SK-N-MC (cell line): ENCODE measurements around the gene PDZRN4.
"Not testable (repeated sequence)": the region's sequence is repeated elsewhere in the genome, so short reads cannot be mapped to it uniquely, and the experiment has no call there.

ENCODE experiments used
- DNase-seq: peaks from one replicate; pipeline ENCODE4 v3.0.0-alpha.2; 2011; ENCODE audit warnings: low read depth, low spot score
- H3K27ac ChIP-seq: fragments of 200-600 bp; sonication (generic); 2 replicates; pipeline ENCODE4 v1.5.1; 2016; ENCODE audit warnings: mixed run types
- H3K36me3 ChIP-seq: fragments of 200-600 bp; sonication (generic); 2 replicates; pipeline ENCODE4 v1.6.1; 2017; ENCODE audit warnings: antibody characterized with exemption, low read length, mixed read lengths; ENCODE audit not compliant: insufficient read depth
- H3K4me3 ChIP-seq: fragments of 200-600 bp; sonication (generic); 2 replicates; pipeline ENCODE4 v1.5.1; 2016
- H3K9ac ChIP-seq: fragments of 200-600 bp; sonication (generic); 2 replicates; pipeline ENCODE4 v1.8.0; 2017; ENCODE audit warnings: mixed run types, mixed read lengths; ENCODE audit not compliant: insufficient read length
- H3K9me3 ChIP-seq: fragments of 200-600 bp; sonication (generic); 2 replicates; pipeline ENCODE4 v1.6.1; 2017; ENCODE audit warnings: low read depth, mild to moderate bottlenecking, antibody characterized with exemption, low read length, moderate library complexity, mixed read lengths
- EZH2 ChIP-seq: fragments of 200-600 bp; sonication (generic); IDR thresholded peaks from one replicate; pipeline ENCODE4 v1.6.1; 2017; ENCODE audit warnings: antibody characterized with exemption
- FOXP2 ChIP-seq: optimal IDR thresholded peaks from 2 replicates; pipeline ENCODE3; 2011; ENCODE audit warnings: mild to moderate bottlenecking, moderate library complexity; ENCODE audit not compliant: insufficient read depth; ENCODE audit errors: extremely low read length, control extremely low read depth
- POLR2AphosphoS5 ChIP-seq: IDR thresholded peaks from 2 replicates; pipeline ENCODE4 v1.6.1; 2012; ENCODE audit warnings: mild to moderate bottlenecking, low read depth, low read length, borderline replicate concordance

The PDZRN4 gene

DNA sequence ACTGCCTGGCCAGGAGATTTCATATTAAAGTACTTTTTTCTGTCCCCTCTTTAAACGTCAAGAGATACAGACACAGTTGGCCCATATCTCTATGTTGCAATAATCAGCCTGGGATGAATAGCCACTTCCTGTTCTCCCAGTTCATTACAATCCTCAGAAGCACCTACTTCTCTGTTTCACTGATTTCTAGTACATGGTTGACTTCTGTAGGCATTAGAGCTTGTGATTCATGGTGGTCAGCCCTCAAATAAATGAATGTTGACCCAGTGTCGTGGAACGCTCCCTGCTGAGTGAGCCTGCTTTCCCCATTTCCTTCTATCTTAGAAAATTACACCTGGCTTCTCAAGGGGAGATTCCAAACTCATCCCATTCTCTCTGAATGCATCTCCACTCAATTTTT lies 416.7 kb downstream of the PDZRN4 start:
- no peak for DNase-seq
- Histone ChIP-seq H3K27ac (no peak overlapping the region), H3K36me3 (no peaks in the 10 kb centered on the region), H3K9me3 (no peaks in the 10 kb centered on the region), H3K4me3 (no peak overlapping the region), H3K9ac (no peak overlapping the region)
- TF ChIP-seq FOXP2 (no peak), POLR2AphosphoS5 (no peak), EZH2 (no peak)

DNA sequence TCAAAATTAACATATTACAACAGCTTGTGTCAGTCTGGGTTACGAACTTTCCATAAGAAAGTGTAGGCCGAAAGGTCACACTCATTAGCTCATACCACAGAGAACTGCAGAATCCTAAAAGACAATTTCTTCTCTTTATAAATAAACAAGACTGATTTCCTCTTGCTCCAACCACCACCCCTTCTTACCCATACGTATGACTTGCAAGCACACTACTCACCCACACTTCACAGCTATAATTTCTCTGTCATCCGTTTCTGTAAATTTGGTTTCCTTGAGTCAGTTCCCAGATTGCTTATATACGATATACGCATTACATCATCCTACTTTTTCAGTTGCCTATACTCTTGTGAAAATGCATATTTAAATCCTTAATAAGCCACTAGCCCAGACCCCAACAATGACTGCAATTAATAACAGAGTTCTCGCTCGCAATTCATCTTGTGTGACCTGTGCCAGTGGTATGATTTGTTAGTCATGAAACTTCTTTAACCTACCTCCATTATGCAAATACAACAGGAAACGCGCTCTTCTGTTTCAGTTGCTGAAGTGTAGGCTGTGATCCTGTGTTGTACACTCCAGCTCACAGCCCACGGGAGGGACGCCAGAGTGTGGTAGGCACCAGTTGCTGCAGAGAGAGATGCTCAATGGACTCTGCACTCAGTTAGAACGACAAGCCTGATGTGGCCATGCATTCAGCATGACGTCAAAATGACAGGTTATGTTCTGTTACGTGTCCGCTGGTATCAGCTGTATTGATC lies 417.6 kb downstream of the PDZRN4 start:
- Histone ChIP-seq H3K9me3 (no peaks in the 10 kb centered on the region), H3K9ac (no peak overlapping the region), H3K36me3 (no peaks in the 10 kb centered on the region), H3K4me3 (no peak overlapping the region), H3K27ac (no peak overlapping the region)
- no peak for DNase-seq
- no peak for TF ChIP-seq POLR2AphosphoS5
- TF ChIP-seq EZH2 = no peak
- no peak for TF ChIP-seq FOXP2

GRCh38 chr12:41606468-41607445 lies 418.6 kb downstream of the PDZRN4 start:
- Histone ChIP-seq H3K27ac (no peak overlapping the region), H3K36me3 (no peaks in the 10 kb centered on the region), H3K4me3 (no peak overlapping the region), H3K9ac (no peak overlapping the region), H3K9me3 (no peaks in the 10 kb centered on the region)
- no peak for DNase-seq
- no peak for TF ChIP-seq EZH2
- TF ChIP-seq POLR2AphosphoS5 = no peak
- TF ChIP-seq FOXP2 = no peak

GRCh38 chr12:41612892-41613557 lies 424.9 kb downstream of the PDZRN4 start:
- no peaks in the 10 kb centered on the region for H3K9me3 ChIP-seq
- DNase-seq = no peak
- TF ChIP-seq FOXP2 (no peak), EZH2 (no peak), POLR2AphosphoS5 (no peak)

DNA sequence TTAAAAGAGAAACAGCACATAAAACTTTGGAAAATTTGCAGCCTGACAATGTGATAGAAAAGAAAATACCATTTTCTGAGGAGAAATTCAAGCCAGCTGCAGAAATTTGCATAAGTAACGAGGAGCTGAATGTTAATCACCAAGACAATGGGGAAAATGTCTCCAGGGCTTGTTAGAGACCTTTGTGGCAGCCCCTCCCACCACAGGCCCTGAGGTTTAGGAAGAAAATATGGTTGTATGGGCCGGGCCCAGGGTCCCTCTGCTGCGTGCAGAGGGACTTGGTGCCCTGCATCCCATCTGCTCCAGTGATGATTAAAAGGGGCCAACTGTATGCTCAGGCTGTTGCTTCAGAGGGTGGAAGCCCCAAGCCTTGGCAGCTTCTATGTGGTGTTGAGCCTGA lies 427.1 kb downstream of the PDZRN4 start:
- not testable (repeated sequence) for H3K9me3 ChIP-seq, H3K27ac ChIP-seq, H3K4me3 ChIP-seq, H3K9ac ChIP-seq, H3K36me3 ChIP-seq, DNase-seq

More at GRCh38 chr12:41612892-41613557, 424.9 kb downstream of the PDZRN4 start:
- Histone ChIP-seq H3K4me3 (no peak overlapping the region), H3K9ac (no peak overlapping the region), H3K27ac (no peak overlapping the region), H3K36me3 (no peaks in the 10 kb centered on the region)

- Histone ChIP-seq H3K9me3 (no peaks in the 10 kb centered on the region; the same call in 1 of the 2 replicates), H3K4me3 (no peak overlapping the region), H3K27ac (no peak overlapping the region), H3K9ac (no peak overlapping the region), H3K36me3 (no peaks in the 10 kb centered on the region)
- no peak for TF ChIP-seq FOXP2
- no peak for TF ChIP-seq POLR2AphosphoS5
- TF ChIP-seq EZH2 = no peak
- DNase-seq = peak; percentile 55
Measured at GRCh38 chr12:41619705-41620104, 431.6 kb downstream of the PDZRN4 start.

DNA sequence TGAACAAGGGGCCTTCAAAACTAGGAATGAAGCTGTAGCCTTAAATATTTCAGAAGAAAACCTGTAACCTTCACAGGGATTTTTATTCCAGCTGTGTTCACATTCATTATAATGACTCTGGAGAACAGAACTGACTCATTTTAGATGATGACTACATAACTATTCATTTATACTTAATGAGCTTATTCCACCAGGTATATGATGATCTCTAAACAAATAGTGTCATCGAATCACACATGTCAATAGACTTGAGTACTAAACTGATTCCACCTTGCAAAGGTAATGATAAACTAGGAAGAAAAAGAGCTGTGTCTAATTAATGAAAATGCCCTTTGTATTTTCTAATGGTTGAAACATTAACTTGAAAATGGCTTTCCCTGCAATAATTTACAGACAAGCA lies 433.2 kb downstream of the PDZRN4 start:
- Histone ChIP-seq H3K4me3 (no peak overlapping the region), H3K9ac (no peak overlapping the region), H3K9me3 (no peaks in the 10 kb centered on the region; the same call in 1 of the 2 replicates), H3K36me3 (no peaks in the 10 kb centered on the region), H3K27ac (no peak overlapping the region)
- TF ChIP-seq FOXP2 (no peak), POLR2AphosphoS5 (no peak), EZH2 (no peak)
- DNase-seq = no peak
